IPS-18c (cell line): ENCODE results near the gene RAB13.

Experiments
- H3K4me3 ChIP-seq: 2 replicates; pipeline ENCODE4 v1.7.0; 2013; ENCODE audit warnings: low read depth, mild to moderate bottlenecking, low read length, moderate library complexity; ENCODE audit not compliant: insufficient read depth
- H3K9me3 ChIP-seq: one replicate; pipeline ENCODE4 v1.6.1; 2013; ENCODE audit warnings: mild to moderate bottlenecking, low read length, moderate library complexity; ENCODE audit not compliant: control insufficient read depth, insufficient read depth

Gene RAB13

GRCh38 chr1:153962088-153963029 is 23.8 kb downstream of the RAB13 start:
- Histone ChIP-seq H3K9me3 (peaks cover 4% of the 10 kb centered on the region), H3K4me3 (peak overlapping the region; percentile 88)

GRCh38 chr1:153961421-153961820 is 24.7 kb downstream of the RAB13 start:
- Histone ChIP-seq H3K4me3 (peak overlapping the region; percentile 88), H3K9me3 (peaks cover 4% of the 10 kb centered on the region)

GRCh38 chr1:153960206-153960605 is 25.9 kb downstream of the RAB13 start:
- H3K4me3 ChIP-seq = no peak overlapping the region
- peaks cover 4% of the 10 kb centered on the region for H3K9me3 ChIP-seq

- Histone ChIP-seq H3K9me3 (peaks cover 4% of the 10 kb centered on the region), H3K4me3 (no peak overlapping the region)
Measured at GRCh38 chr1:153959454-153959853, 26.7 kb downstream of the RAB13 start.

- Histone ChIP-seq H3K4me3 (no peak overlapping the region), H3K9me3 (peaks cover under 1% of the 10 kb centered on the region)
Measured at GRCh38 chr1:153958961-153959260, 27.2 kb downstream of the RAB13 start.

- Histone ChIP-seq H3K4me3 (peak within 1 kb of the TSS; percentile 96), H3K9me3 (no peaks in the 10 kb centered on the region)
Measured at GRCh38 chr1:153958111-153958960, 27.8 kb downstream of the RAB13 start, which contains the start of gene CRTC2. Gene CRTC2, minus strand, starts transcription at chr1:153958612. Its CDS starts 115 bp downstream, at chr1:153958497.

GRCh38 chr1:153957744-153958110 is 28.4 kb downstream of the RAB13 start:
- Histone ChIP-seq H3K9me3 (no peaks in the 10 kb centered on the region), H3K4me3 (peak overlapping the region; percentile 96)

GRCh38 chr1:153956997-153957715 is 29.0 kb downstream of the RAB13 start:
- peak overlapping the region; percentile 96 for H3K4me3 ChIP-seq

GRCh38 chr1:153954826-153955225 is 31.3 kb downstream of the RAB13 start:
- Histone ChIP-seq H3K9me3 (no peaks in the 10 kb centered on the region), H3K4me3 (no peak overlapping the region)

More at GRCh38 chr1:153956997-153957715, 29.0 kb downstream of the RAB13 start:
- H3K9me3 ChIP-seq = no peaks in the 10 kb centered on the region

- Histone ChIP-seq H3K9me3 (no peaks in the 10 kb centered on the region), H3K4me3 (no peak overlapping the region)
Measured at GRCh38 chr1:153953859-153954365, 32.2 kb downstream of the RAB13 start.

GRCh38 chr1:153951801-153952200 is 34.3 kb downstream of the RAB13 start:
- Histone ChIP-seq H3K4me3 (no peak overlapping the region), H3K9me3 (no peaks in the 10 kb centered on the region)

- Histone ChIP-seq H3K4me3 (no peak overlapping the region), H3K9me3 (no peaks in the 10 kb centered on the region)
Measured at GRCh38 chr1:153951183-153951582, 35.0 kb downstream of the RAB13 start.

GRCh38 chr1:153946622-153947241 is 39.4 kb downstream of the RAB13 start, which contains the start of gene DENND4B:
Gene DENND4B, minus strand, starts transcription at chr1:153946718. Its CDS starts 2,344 bp downstream, at chr1:153944374.
- peak within 1 kb of the TSS; percentile 89 for H3K4me3 ChIP-seq
- H3K9me3 ChIP-seq = no peaks in the 10 kb centered on the region

GRCh38 chr1:153945795-153946621 is 40.1 kb downstream of the RAB13 start:
- Histone ChIP-seq H3K9me3 (no peaks in the 10 kb centered on the region), H3K4me3 (peak overlapping the region; percentile 89)

GRCh38 chr1:153945131-153945794 is 40.9 kb downstream of the RAB13 start:
- H3K4me3 ChIP-seq = peak overlapping the region; percentile 89
- H3K9me3 ChIP-seq = no peaks in the 10 kb centered on the region

GRCh38 chr1:153944827-153945117 is 41.4 kb downstream of the RAB13 start:
- H3K9me3 ChIP-seq = no peaks in the 10 kb centered on the region
- H3K4me3 ChIP-seq = no peak overlapping the region; the same call in 1 of the 2 replicates
